Sciatic nerve (tissue), 2 donors: ENCODE measurements around the gene DPP10. TPM values are rescaled to one million over a fixed set of nuclear protein-coding genes. Genes with fewer than 3 reads are reported as not detected.
"Not testable (repeated sequence)": the region's sequence is repeated elsewhere in the genome, so short reads cannot be mapped to it uniquely, and the experiment has no call there.

Experiments
- ATAC-seq: fragments of 200-7000 bp; cut with Tn5 transposase; one replicate; pipeline ENCODE4 v1.9.1; 2020; ENCODE audit warnings: mild to moderate bottlenecking, moderate library complexity
- DNase-seq: peaks from one replicate; pipeline ENCODE4 v3.0.0-alpha.2; 2020; ENCODE audit warnings: low spot score
- intact Hi-C: fragments of 100-400 bp; cut with DNase I; formaldehyde crosslinking; loops from one replicate; pipeline ENCODE4 v1.14.2; 2022
- total RNA-seq: library from RNA; stranded (reverse); fragmentation: NEBNext Ultra II Directional; extraction: Animal tissue kit (Norgen Biotek cat#: 25700); gene quantifications from one replicate; pipeline ENCODE4 v1.2.1, GENCODE V29; 2021
- donor health status: DM: no; HTN: no; CAD: no.
- donor health status: DM: no; HTN: no; CAD: no.

The DPP10 gene
- total RNA-seq, 1 donor from 2014 or later: 2.2 TPM

DNA sequence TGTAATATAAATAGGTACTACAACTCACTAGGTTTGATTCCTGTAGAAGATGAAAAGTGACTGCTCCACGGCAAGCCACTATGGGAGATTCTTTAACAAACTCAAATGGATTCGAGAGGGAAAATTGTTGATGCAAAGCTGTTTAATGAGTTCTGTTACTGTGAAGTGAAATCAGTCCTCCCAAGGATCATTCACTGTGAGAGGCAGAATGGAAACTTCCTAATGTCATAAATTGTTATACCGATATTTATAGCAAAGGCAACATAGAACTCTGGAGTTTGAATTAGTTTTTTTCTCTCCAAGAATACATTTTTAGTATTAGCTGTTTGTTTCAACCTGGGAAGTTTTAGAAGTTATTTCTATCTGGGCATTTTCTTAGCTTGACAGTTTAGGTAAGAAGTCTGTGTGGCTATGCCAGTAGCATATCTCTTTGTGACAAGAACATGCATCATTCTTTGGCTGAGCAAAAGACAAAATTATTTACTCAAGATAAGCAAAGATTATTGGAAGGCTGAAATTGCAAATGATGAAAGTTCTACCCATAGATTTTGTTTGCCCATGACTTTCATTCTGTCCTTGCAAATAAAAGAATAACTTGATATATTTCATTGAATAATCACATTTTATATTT is 979.7 kb downstream of the DPP10 start:
- no peak for DNase-seq
- ATAC-seq: no peak
- intact Hi-C loops: no loop called here

DNA sequence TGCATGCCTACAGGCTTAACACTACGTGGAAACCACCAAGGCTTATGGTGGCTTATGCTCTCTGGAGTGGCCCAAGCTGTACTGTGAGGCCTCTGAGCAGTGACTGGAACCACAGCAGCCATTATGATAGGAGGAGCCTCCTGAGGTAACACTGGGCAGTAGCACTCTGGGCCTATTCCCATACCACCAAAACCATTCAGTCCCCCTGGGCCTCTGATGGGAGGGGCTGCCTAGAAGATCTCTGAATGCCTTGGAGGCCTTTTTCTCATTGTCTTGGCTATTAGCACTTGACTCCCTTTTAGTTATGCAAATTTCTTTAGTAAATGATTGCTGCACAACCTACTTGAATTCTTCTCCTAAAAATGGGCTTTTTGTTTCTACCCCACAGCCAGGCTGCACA is 985.0 kb downstream of the DPP10 start:
- ATAC-seq (no peak), DNase-seq (no peak)
- intact Hi-C loops: no loop called here

- intact Hi-C loops, DNase-seq: not testable (repeated sequence)
Observed at GRCh38 chr2:115440746-115441145, 998.3 kb downstream of the DPP10 start.

DNA sequence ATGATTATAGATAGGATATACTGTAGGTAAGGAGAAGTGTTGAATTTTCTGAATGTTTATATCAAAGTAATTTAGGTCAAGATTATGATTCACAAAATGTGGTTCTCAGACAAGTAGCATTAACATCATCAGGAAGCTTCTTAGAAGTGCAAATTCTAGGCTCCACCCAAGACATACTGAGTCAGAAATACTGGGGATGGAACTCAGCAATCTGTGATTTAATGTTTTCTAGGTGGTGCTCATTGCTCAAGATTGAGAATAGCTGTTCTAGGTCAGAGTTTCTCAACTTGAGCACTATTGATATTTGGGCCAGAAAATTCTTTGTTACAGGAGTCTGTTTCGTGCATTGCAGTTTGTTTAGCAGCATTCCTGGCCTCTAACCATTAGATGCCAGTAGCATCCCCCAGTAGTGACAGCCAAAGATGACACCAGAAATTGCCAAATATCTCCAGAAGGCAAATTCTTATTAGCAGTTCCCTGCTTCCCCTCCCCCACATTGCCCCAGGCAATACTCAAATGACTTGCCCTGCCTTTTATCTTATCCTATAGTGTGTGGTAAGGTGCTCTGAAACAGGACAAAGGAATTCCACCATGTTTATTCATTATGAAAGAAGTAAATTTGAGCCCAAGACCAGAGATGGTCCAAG is 1001.2 kb downstream of the DPP10 start:
- ATAC-seq: no peak
- no peak for DNase-seq
- intact Hi-C loops: no loop called here

More at GRCh38 chr2:115440746-115441145, 998.3 kb downstream of the DPP10 start:
- ATAC-seq: not testable (repeated sequence)

DNA sequence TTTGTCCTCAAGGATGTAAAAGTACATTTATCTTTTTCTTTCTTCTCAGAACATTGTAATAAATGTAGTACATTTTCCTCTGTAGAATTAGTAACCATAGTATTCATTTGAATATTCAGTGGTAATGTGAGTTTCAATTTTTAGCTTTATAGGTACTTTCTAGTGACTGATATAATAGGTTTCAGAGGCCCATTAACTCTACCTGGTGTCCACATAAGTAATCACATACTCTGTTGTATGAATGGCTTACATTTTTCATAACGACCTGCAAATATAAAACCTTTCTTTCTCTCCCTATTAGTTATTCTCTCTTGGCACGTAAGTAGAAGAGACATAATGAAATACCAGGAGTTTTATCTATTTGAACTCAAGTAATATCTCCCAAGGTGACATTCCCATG is 1017.6 kb downstream of the DPP10 start:
- ATAC-seq (no peak), DNase-seq (no peak)
- intact Hi-C loops: no loop called here

DNA sequence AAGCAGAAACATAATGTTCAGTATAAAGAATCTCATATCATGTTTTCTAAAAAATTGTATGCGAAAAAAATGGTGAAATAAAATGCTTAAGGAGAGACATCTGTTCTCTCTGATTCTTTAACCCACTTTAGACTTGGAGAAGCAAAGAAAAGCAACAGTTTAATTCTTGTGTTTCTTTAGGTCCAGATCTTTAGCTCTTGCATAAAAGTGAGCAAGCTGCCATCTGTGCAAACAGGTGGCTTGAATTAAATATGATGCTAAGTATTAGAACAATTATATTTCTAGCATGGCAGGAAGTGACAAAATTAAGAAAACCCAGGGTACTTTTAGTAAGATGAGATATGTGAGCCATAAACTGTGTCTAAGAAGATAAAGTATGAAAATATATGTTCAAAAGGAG is 1038.3 kb downstream of the DPP10 start:
- intact Hi-C loops: no loop called here
- ATAC-seq (no peak), DNase-seq (no peak)

DNA sequence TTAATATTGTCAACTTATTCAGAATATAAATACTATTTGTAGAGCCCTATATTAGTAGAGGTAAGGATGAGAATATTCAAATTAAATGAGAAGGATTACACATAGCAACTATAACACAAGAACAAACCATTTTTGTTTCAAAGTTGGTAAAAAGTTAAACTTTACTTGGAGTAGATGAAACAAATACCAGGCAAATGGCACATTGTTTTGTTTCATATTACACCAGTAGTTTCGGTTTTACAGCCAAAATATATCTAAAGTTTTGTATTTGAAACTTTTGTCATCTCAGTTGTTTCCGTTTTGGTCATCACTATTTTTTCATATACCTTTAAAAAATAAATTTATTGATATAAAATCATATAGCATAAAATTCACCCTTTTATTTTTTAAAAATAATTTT is 1039.4 kb downstream of the DPP10 start:
- intact Hi-C loops: no loop called here
- ATAC-seq (no peak), DNase-seq (no peak)

- ATAC-seq (no peak), DNase-seq (no peak)
- intact Hi-C loops: no loop called here
Observed at GRCh38 chr2:115483666-115484065, 1041.2 kb downstream of the DPP10 start.

DNA sequence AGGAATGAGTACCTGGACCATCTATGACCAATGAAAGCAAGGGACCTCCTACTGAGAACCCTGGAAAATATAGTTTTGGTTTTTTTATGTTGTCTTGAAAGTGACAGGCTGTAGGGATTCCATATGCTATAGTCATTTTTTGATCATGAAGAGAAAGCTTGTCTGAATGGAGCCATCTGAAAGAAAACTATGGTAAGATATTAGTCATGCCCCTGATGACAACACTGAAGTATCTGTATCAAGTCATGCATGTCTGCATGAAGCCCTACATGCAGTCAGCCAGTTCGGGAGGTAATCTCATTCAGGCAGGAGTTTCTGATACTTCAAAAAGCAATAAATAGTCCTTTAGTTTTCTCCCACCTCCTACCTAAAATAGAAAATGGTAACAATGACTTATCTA is 1042.0 kb downstream of the DPP10 start:
- DNase-seq (no peak), ATAC-seq (no peak)
- intact Hi-C loops: no loop called here

GRCh38 chr2:115484983-115485382 is 1042.5 kb downstream of the DPP10 start:
- intact Hi-C loops: no loop called here
- ATAC-seq (no peak), DNase-seq (no peak)

- ATAC-seq (no peak), DNase-seq (no peak)
- intact Hi-C loops: no loop called here
Observed at GRCh38 chr2:115491186-115491793, 1048.8 kb downstream of the DPP10 start.

DNA sequence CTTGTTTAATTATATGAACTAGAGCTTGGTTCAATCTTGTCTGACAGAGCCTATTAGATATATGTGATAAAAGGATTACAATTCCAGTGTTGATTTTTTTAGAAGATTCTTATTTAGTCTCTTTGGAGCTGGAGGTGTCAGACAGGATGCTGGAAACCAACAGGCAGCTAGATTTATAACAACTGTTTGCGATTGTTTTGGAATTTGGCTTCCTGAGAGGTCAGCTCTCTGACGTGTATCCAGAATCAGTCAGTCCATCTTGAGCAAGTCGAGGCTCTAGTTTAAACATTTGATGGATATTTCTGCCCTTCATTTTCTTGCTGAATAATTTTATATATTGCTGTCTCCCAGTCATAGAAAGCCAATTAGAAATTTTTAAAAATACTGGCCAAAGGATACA is 1062.9 kb downstream of the DPP10 start:
- intact Hi-C loops: no loop called here
- DNase-seq: no peak
- no peak for ATAC-seq

DNA sequence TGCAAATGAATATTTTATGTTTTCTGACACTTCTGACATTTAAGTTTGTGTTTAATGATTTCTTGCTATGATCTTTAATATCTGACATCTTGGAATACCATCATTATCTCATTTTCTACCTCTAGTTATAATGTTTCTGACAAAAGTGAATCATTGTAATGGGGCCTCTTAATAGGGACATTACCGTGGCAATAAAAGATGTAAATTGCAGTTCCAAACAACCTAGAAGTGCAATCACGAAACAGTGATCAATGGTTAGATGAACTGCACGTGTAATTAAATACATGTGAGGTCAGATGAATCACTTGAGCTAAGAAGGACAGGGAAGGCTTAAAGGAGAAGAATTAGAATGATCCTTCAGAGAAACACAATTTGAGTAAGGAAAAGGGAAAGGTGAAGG is 1078.3 kb downstream of the DPP10 start:
- intact Hi-C loops: no loop called here
- no peak for ATAC-seq
- DNase-seq: no peak

- DNase-seq (no peak), ATAC-seq (no peak)
- intact Hi-C loops: no loop called here
Observed at GRCh38 chr2:115524452-115524851, 1082.0 kb downstream of the DPP10 start.

- no peak for DNase-seq
- no peak for ATAC-seq
- intact Hi-C loops: no loop called here
Observed at GRCh38 chr2:115529627-115530026, 1087.2 kb downstream of the DPP10 start.

GRCh38 chr2:115533081-115533480 is 1090.6 kb downstream of the DPP10 start:
- ATAC-seq (no peak), DNase-seq (no peak)
- intact Hi-C loops: no loop called here

DNA sequence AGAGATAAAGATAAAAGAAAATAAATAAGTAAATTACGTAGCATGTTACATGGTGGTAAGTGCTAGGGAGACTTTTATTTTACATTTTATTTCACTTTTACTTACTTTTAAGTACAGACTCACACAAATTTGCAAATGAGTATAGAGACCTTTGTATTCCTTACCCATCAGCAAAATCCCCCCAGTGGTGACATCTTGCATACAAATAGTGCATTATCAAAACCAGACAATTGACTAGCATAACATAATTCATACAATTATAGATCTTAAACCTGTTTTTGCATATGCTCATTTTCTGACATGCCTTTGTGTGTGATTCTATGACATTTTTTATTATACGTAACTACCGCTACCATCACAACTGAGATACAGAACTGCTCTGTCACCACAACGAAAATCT is 1099.4 kb downstream of the DPP10 start:
- intact Hi-C loops: no loop called here
- no peak for ATAC-seq

DNA sequence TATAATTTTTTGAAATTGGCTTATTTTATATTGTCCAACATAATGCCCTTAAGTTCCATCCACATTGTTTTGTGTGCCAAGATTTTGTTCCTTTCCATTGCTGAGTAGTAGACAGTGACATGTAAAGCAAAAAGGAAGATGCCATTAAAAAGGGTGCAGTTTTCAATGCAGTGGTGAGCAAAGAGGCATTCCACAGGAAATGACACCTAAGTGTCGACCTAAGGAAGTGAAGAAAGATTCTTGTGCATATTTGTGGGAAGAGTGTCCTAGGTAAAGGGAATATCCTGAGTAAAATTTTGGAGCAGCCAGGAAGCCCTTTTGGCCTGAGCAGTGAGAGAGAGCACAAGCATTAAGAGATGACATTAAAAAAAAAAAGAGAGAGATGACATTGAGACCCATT is 1099.9 kb downstream of the DPP10 start:
- no peak for DNase-seq
- no peak for ATAC-seq
- intact Hi-C loops: no loop called here

More for the DNA sequence above, 1099.4 kb downstream of the DPP10 start:
- DNase-seq: no peak

- ATAC-seq (no peak), DNase-seq (no peak)
- intact Hi-C loops: no loop called here
Observed at GRCh38 chr2:115543024-115543423, 1100.6 kb downstream of the DPP10 start.

DNA sequence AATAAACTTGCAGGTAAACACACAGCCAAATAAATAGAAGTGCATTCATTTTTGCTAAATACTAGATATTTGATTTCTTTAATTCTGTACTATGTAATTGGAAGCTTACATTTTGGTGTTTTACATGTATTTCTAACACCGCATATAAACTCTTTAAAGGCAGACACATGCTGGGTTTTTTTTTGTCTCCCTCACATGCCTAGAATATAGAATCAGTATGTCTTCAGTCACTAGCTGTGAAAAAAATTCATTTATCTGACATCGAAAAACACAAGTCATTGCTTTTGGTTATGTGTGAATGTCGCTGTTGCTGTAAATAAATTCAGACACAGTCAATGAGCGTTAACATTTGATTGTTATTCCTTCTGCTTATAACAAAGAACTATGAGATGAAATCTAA is 1101.0 kb downstream of the DPP10 start:
- intact Hi-C loops: no loop called here
- DNase-seq: no peak
- ATAC-seq: no peak
